KMS-11 (cell line): ENCODE results near the gene CDC25A.

Experiments used
- H2AFZ ChIP-seq: fragments of 200-600 bp; sonication (generic); 2 replicates; pipeline ENCODE4 v1.6.1; 2016; ENCODE audit warnings: antibody characterized with exemption, mixed run types, low read depth
- H3K27ac ChIP-seq: fragments of 200-600 bp; sonication (generic); 2 replicates; pipeline ENCODE4 v1.6.1; 2016; ENCODE audit warnings: mild to moderate bottlenecking, mixed run types
- H3K27me3 ChIP-seq: fragments of 200-600 bp; sonication (generic); 2 replicates; pipeline ENCODE4 v1.6.1; 2017; ENCODE audit warnings: mild to moderate bottlenecking, low read depth, mixed run types, moderate library complexity; ENCODE audit not compliant: insufficient read depth
- H3K36me3 ChIP-seq: fragments of 200-600 bp; sonication (generic); 2 replicates; pipeline ENCODE4 v1.6.1; 2017; ENCODE audit warnings: mild to moderate bottlenecking, mixed run types; ENCODE audit not compliant: insufficient read depth
- H3K4me1 ChIP-seq: fragments of 200-600 bp; sonication (generic); 2 replicates; pipeline ENCODE4 v1.6.1; 2016; ENCODE audit warnings: mild to moderate bottlenecking, low read depth, mixed run types; ENCODE audit not compliant: poor library complexity, severe bottlenecking
- H3K4me2 ChIP-seq: fragments of 200-600 bp; sonication (generic); 2 replicates; pipeline ENCODE4 v1.7.0; 2016; ENCODE audit warnings: mild to moderate bottlenecking, mixed run types
- H3K4me3 ChIP-seq: fragments of 200-600 bp; sonication (generic); IDR thresholded peaks from 2 replicates; pipeline ENCODE4 v1.6.1; 2017; ENCODE audit warnings: low read depth, low read length, mixed read lengths; ENCODE audit not compliant: insufficient read depth
- H3K79me2 ChIP-seq: fragments of 200-600 bp; sonication (generic); 2 replicates; pipeline ENCODE4 v1.6.1; 2016; ENCODE audit warnings: low read depth, mixed run types; ENCODE audit not compliant: insufficient read depth
- H3K9ac ChIP-seq: fragments of 200-600 bp; sonication (generic); 2 replicates; pipeline ENCODE4 v1.6.1; 2016; ENCODE audit warnings: mild to moderate bottlenecking, mixed run types
- H4K20me1 ChIP-seq: fragments of 200-600 bp; sonication (generic); 2 replicates; pipeline ENCODE4 v1.6.1; 2016; ENCODE audit warnings: mild to moderate bottlenecking, mixed run types; ENCODE audit not compliant: insufficient read depth
- CTCF ChIP-seq: fragments of 200-600 bp; sonication (generic); conservative IDR thresholded peaks from 2 replicates; pipeline ENCODE4 v1.6.1; 2017; ENCODE audit warnings: low read depth, mild to moderate bottlenecking, antibody characterized with exemption, low read length, moderate library complexity, mixed read lengths

Gene CDC25A

GRCh38 chr3:48141604-48142137 is 46.5 kb downstream of the CDC25A start:
- Histone ChIP-seq H3K9ac (no peak overlapping the region), H3K27me3 (no peaks in the 10 kb centered on the region), H2AFZ (no peak overlapping the region), H3K79me2 (no peaks in the 10 kb centered on the region), H3K27ac (no peak overlapping the region), H4K20me1 (no peaks in the 10 kb centered on the region), H3K4me2 (no peak overlapping the region), H3K36me3 (no peaks in the 10 kb centered on the region), H3K4me3 (no peak overlapping the region), H3K4me1 (peaks cover 9% of the 10 kb centered on the region)
- TF ChIP-seq CTCF: no peak

GRCh38 chr3:48140936-48141603 is 47.1 kb downstream of the CDC25A start:
- H3K4me1 ChIP-seq: peaks cover 9% of the 10 kb centered on the region
- no peaks in the 10 kb centered on the region for H3K36me3 ChIP-seq
- no peak overlapping the region for H3K9ac ChIP-seq
- H3K27me3 ChIP-seq: no peaks in the 10 kb centered on the region
- no peak for TF ChIP-seq CTCF
- no peak overlapping the region for H3K4me3 ChIP-seq
- no peak overlapping the region for H2AFZ ChIP-seq
- no peak overlapping the region for H3K27ac ChIP-seq
- no peaks in the 10 kb centered on the region for H3K79me2 ChIP-seq
- H4K20me1 ChIP-seq: no peaks in the 10 kb centered on the region
- no peak overlapping the region for H3K4me2 ChIP-seq

GRCh38 chr3:48140336-48140757 is 47.9 kb downstream of the CDC25A start:
- Histone ChIP-seq H3K4me2 (no peak overlapping the region), H3K79me2 (no peaks in the 10 kb centered on the region), H3K4me1 (peaks cover 9% of the 10 kb centered on the region), H3K27ac (no peak overlapping the region), H3K9ac (no peak overlapping the region), H2AFZ (no peak overlapping the region), H3K27me3 (no peaks in the 10 kb centered on the region), H3K36me3 (no peaks in the 10 kb centered on the region), H3K4me3 (no peak overlapping the region), H4K20me1 (no peaks in the 10 kb centered on the region)
- no peak for TF ChIP-seq CTCF

- Histone ChIP-seq H3K79me2 (no peaks in the 10 kb centered on the region), H4K20me1 (no peaks in the 10 kb centered on the region), H3K4me2 (no peak overlapping the region), H3K27ac (no peak overlapping the region), H2AFZ (no peak overlapping the region), H3K4me1 (peaks cover 6% of the 10 kb centered on the region), H3K27me3 (no peaks in the 10 kb centered on the region), H3K9ac (no peak overlapping the region), H3K36me3 (no peaks in the 10 kb centered on the region), H3K4me3 (no peak overlapping the region)
- TF ChIP-seq CTCF: no peak
Observed at GRCh38 chr3:48137425-48137999, 50.7 kb downstream of the CDC25A start.
